Ishikawa (cell line): Measurements from ENCODE around the gene STAMBPL1.

Experiments
- CREB1 ChIP-seq: IDR thresholded peaks from 2 replicates; pipeline ENCODE4 v1.6.1; 2012; ENCODE audit warnings: low read depth
- EGR1 ChIP-seq: IDR thresholded peaks from 2 replicates; pipeline ENCODE4 v1.6.1; 2012
- EP300 ChIP-seq: IDR thresholded peaks from 2 replicates; pipeline ENCODE4 v1.6.1; 2012; ENCODE audit warnings: borderline replicate concordance
- FOXM1 ChIP-seq: IDR thresholded peaks from 2 replicates; pipeline ENCODE4 v1.6.1; 2012; ENCODE audit warnings: low read depth, borderline replicate concordance
- NFIC ChIP-seq: IDR thresholded peaks from 2 replicates; pipeline ENCODE4 v1.6.1; 2012
- RAD21 ChIP-seq: IDR thresholded peaks from 2 replicates; pipeline ENCODE4 v1.6.1; 2012; ENCODE audit warnings: low read depth
- TEAD4 ChIP-seq: IDR thresholded peaks from 2 replicates; pipeline ENCODE4 v1.6.1; 2012
- YY1 ChIP-seq: IDR thresholded peaks from 2 replicates; pipeline ENCODE4 v1.6.1; 2012; ENCODE audit warnings: low read depth

- TF ChIP-seq FOXM1 (no peak), NFIC (no peak), EGR1 (no peak), CREB1 (no peak), RAD21 (no peak), YY1 (no peak), EP300 (no peak), TEAD4 (no peak)
These were observed 31.1 kb downstream of the STAMBPL1 start for GRCh38 chr10:88911116-88911515.
